ENCODE measurements around the gene ADM2.

The ADM2 gene

DNA sequence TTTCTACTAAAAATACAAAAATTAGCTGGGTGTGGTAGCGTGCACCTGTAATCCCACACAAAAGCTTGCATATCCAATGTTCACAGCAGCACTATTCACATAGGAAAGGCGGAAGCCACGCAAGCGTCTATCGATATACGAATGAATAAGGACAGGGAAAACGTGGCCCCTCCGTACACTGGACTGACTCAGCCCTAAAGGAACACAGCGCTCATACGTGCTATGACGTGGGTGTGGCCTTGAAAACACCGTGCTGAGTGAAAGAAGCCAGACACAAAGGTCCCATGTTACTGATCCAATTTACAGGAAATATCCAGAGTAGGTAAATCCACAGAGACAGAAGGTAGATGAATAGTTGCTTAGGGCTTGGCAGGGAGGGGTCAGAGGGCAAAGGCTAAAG lies 19.1 kb downstream of the ADM2 start:
- TF ChIP-seq, protein P1, sequence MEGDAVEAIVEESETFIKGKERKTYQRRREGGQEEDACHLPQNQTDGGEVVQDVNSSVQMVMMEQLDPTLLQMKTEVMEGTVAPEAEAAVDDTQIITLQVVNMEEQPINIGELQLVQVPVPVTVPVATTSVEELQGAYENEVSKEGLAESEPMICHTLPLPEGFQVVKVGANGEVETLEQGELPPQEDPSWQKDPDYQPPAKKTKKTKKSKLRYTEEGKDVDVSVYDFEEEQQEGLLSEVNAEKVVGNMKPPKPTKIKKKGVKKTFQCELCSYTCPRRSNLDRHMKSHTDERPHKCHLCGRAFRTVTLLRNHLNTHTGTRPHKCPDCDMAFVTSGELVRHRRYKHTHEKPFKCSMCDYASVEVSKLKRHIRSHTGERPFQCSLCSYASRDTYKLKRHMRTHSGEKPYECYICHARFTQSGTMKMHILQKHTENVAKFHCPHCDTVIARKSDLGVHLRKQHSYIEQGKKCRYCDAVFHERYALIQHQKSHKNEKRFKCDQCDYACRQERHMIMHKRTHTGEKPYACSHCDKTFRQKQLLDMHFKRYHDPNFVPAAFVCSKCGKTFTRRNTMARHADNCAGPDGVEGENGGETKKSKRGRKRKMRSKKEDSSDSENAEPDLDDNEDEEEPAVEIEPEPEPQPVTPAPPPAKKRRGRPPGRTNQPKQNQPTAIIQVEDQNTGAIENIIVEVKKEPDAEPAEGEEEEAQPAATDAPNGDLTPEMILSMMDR (IDR thresholded peaks at IDR 0.05; ENCODE audit: low read depth, low read length), result no peak
- Histone ChIP-seq H3K4me3 (ENCODE audit: low read depth, low read length) (no peak overlapping the region), H3K36me3 (peaks cover 14% of the 10 kb centered on the region), H3K4me1 (no peaks in the 10 kb centered on the region), H3K27me3 (no peaks in the 10 kb centered on the region), H3K9me3 (no peaks in the 10 kb centered on the region)
- no peak for DNase-seq

DNA sequence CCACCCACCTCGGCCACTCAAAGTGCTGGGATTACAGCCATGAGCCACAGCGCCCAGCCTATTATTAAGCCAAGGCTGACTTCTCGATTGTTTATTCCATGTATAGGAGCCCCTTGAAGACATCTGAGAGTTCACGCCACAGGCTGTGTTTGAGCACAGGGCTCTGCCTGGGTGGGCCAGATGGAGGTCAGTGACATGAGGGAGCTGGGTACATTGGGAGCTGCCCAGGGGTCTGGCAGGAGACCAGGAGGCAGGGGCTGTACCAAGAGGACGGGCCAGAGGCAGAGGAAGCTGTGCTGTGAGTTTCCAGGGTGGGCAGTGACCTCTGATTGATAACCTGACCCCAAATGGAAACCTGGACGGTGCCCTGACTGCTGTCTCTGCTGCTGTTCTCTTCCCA lies 20.8 kb downstream of the ADM2 start:
- peaks cover 23% of the 10 kb centered on the region for H3K36me3 ChIP-seq
- no peaks in the 10 kb centered on the region for H3K9me3 ChIP-seq
- H3K27me3 ChIP-seq, result no peaks in the 10 kb centered on the region
- H3K4me1 ChIP-seq, result no peaks in the 10 kb centered on the region
- no peak for DNase-seq
- no peak overlapping the region for H3K4me3 ChIP-seq (ENCODE audit: low read depth, low read length)
- TF ChIP-seq, protein P1 (IDR thresholded peaks at IDR 0.05; ENCODE audit: low read depth, low read length), result no peak

DNA sequence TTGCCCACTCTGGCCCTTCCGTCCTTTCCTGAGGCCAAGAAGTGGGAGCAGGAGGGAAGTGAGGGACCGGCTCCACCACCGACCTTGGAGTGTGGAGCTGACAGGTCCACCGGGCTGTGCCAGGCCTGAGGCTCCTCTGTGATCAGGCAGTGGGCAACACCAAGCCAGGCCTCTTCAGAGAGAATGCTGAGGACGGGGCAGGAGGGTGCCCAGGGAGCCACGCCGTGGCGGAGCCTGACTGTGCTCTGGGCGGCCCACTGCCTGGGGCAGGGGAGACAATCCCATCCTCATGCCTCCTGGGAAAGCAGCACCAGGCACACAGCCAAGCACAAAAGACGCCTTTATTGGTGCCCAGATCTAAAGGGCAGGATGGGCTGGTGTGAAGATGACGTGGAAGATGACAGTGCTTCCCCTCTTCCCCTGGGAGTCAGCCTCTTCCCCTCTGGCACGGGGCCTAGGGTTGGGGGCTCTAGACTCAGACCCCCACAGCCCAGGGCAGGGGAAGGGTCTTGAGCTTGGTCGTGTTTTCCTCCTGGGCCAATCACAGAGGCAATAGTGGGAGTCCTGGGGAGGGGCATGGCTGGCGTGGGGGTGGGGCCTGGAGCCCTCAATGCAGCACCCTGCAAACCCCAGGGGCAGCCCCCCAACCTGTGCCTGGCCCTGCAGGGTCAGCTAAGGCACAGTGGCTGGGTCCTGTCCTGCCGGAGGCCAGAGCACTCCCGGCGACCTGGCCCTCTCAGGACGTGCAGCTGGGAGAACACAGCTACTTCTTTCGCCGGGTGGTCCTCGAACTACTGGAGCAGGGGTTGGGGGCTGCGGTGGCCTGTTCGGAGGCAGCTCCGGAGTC lies 21.5 kb downstream of the ADM2 start:
- Histone ChIP-seq H3K4me3 (ENCODE audit: low read depth, low read length) (no peak overlapping the region), H3K27me3 (no peaks in the 10 kb centered on the region), H3K4me1 (no peaks in the 10 kb centered on the region), H3K9me3 (no peaks in the 10 kb centered on the region), H3K36me3 (peaks cover 26% of the 10 kb centered on the region)
- DNase-seq, result peak; percentile 50
- TF ChIP-seq, protein P1 (IDR thresholded peaks at IDR 0.05; ENCODE audit: low read depth, low read length), result no peak

DNA sequence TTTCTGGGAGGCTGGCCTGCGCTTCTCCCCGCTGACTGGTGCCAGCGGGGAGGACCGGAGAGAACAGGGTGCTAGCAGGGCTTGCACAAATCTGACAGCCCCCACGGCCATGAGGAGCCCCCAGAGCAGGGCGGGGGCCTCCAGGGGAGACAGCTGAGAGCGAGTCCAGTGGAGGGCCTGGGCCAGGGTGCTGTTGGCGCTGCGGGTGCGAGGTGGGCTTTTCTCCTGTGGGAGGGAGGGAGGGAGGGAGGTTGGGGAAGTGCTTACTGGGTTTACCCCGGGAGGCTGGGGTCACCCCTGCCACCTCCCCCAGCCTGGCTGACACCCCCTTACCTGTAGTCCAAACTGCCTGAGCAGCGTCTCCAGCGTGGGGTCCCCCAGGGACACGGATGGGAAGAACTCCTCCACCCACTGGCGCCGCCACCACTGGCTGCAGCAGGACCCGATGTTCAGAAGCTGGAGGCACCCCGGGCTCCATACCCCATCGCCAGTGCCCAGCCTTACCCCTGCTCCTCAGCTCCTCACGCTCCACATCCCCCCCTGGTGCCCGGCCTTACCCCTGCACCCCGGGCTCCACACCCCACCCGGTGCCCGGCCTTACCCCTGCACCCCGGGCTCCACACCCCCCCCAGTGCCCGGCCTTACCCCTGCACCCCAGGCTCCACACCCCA lies 22.3 kb downstream of the ADM2 start:
- H3K27me3 ChIP-seq, result no peaks in the 10 kb centered on the region
- DNase-seq, result no peak

DNA sequence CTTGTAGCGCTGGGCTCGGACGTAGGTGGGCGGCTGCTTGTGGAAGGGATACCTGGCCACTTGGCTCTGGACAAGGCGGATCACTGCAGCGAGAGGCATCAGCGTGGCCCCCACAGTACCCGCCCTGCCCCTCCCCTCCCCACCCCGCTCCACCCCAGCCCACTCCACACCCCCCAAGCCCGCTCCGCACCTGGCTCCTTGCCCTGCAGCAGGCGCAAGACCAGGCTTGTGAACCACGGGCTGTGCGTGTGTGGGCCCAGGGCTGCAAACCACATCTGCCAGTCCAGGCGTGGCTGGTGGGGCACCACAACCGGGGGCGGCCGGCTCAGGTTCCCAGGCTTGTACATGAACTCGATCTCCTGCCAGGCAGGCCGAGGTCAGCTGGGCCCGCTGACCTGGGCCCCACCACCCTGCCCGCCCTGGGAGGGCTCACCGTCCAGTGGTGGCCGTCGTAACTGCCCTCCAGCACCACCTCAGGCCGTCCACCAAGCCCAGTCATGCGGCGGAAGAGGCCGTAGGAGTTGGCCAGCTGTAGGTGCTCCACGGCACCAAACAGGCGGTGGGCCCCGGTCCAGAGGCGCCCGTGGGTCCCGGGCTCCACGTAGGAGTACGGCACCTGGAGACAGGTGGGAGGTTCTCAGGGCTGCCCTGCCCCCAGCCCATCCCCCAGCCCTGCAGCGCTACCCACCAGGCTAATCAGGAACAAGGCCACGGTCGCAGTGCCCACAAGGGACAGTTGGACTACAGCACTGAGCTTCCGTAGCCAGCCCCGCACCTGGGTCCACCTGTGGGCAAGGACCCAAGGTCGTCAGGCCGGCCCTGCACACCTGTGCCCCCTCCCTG lies 23.2 kb downstream of the ADM2 start:
- Histone ChIP-seq H3K9me3 (no peaks in the 10 kb centered on the region), H3K27me3 (no peaks in the 10 kb centered on the region), H3K4me3 (ENCODE audit: low read depth, low read length) (no peak overlapping the region), H3K4me1 (no peaks in the 10 kb centered on the region), H3K36me3 (peaks cover 26% of the 10 kb centered on the region)
- TF ChIP-seq, protein P1 (IDR thresholded peaks at IDR 0.05; ENCODE audit: low read depth, low read length), result no peak
- DNase-seq, result no peak

More for the DNA sequence above, 22.3 kb downstream of the ADM2 start:
- TF ChIP-seq, protein P1 (IDR thresholded peaks at IDR 0.05; ENCODE audit: low read depth, low read length), result no peak
- H3K36me3 ChIP-seq, result peaks cover 26% of the 10 kb centered on the region
- H3K4me3 ChIP-seq (ENCODE audit: low read depth, low read length), result no peak overlapping the region
- H3K4me1 ChIP-seq, result no peaks in the 10 kb centered on the region
- H3K9me3 ChIP-seq, result no peaks in the 10 kb centered on the region

Data from BE2C (cell line).